Measurements from ENCODE around the gene SLX9. TPM values are rescaled to one million over a fixed set of nuclear protein-coding genes. Genes with fewer than 3 reads are reported as not detected.

SLX9 gene
- total and polyA plus RNA-seq, 2 donors (not counting 1 experiment from before 2014, with no cell fraction given): 11.7 to 15.9 TPM

DNA sequence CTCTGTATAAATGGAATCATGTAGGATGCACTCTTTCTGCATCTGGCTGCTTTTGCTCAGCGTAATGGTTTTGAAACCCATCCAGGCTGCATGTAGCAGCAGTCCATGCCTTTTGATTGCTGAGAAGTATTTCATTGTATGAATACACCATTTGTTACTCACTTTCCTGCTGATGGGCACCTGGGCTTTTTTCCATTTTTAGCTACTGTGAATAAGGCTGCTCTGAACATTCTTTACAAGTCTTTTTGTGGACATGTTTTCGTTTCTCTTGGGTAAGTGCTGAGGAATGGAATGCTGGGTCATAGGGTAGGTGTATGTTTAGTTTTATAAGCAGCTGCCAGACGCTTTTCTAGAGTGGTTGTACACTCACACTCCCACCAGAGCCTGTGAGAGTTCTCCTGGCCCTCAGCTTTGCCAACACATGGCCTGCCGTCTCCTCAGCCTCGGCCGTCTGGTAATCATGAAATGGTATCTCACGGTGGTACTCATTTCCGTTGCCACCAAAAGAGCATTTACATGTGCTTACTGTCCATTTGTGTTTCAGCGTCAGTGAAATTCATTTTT is 22.7 kb downstream of the SLX9 start:
- Histone ChIP-seq H3K79me2 (ENCODE audit: control insufficient read depth, insufficient read depth, low read length) (peaks cover 59% of the 10 kb centered on the region), H3K36me3 (replicated peaks in 1 of 2; ENCODE audit: control extremely low read depth in 1 of 2, control insufficient read depth in 1 of 2, extremely low read depth in 1 of 2, insufficient read depth in 2 of 2, low read length in 1 of 2) (peaks cover 0 to 44% of the 10 kb centered on the region in 2 experiments), H3K27me3 (replicated peaks in 1 of 4; ENCODE audit: control extremely low read depth in 1 of 4, control insufficient read depth in 3 of 4, insufficient read depth in 4 of 4, low read length in 3 of 4) (no peaks in the 10 kb centered on the region), H3K9ac (ENCODE audit: low read length) (no peak overlapping the region), H2AFZ (ENCODE audit: insufficient read depth, low read depth, low read length, poor library complexity, severe bottlenecking) (no peak overlapping the region), H3K4me2 (replicated peaks; ENCODE audit: low read depth, low read length, poor library complexity, severe bottlenecking) (no peak overlapping the region), H3K27ac (ENCODE audit: low read length in 2 of 2) (no peak overlapping the region), H3K4me3 (ENCODE audit: control extremely low read depth in 1 of 5, extremely low read depth in 1 of 5, insufficient read depth in 1 of 5, low read depth in 2 of 5, low read length in 4 of 5) (no peak overlapping the region), H4K20me1 (ENCODE audit: control insufficient read depth, insufficient read depth, low read length, poor library complexity, severe bottlenecking) (peaks cover 53% of the 10 kb centered on the region), H3K9me3 (ENCODE audit: control extremely low read depth in 1 of 3, control insufficient read depth in 2 of 3, insufficient read depth in 1 of 3, low read length in 2 of 3) (peaks cover 0 to 4% (median 0%) of the 10 kb centered on the region in 3 donors), H3K4me1 (ENCODE audit: control insufficient read depth in 2 of 2, insufficient read depth in 2 of 2, low read length in 2 of 2) (peaks cover 14 to 15% of the 10 kb centered on the region in 2 donors)
- no peak overlapping the region for H3K4me3 Mint-ChIP-seq
- no peak overlapping the region for H3K27ac Mint-ChIP-seq
- no peak for TF ChIP-seq EZH2 (IDR thresholded peaks at IDR 0.05; ENCODE audit: borderline replicate concordance, insufficient read depth, low read depth, low read length, poor library complexity, severe bottlenecking)
- TF ChIP-seq, protein P1, sequence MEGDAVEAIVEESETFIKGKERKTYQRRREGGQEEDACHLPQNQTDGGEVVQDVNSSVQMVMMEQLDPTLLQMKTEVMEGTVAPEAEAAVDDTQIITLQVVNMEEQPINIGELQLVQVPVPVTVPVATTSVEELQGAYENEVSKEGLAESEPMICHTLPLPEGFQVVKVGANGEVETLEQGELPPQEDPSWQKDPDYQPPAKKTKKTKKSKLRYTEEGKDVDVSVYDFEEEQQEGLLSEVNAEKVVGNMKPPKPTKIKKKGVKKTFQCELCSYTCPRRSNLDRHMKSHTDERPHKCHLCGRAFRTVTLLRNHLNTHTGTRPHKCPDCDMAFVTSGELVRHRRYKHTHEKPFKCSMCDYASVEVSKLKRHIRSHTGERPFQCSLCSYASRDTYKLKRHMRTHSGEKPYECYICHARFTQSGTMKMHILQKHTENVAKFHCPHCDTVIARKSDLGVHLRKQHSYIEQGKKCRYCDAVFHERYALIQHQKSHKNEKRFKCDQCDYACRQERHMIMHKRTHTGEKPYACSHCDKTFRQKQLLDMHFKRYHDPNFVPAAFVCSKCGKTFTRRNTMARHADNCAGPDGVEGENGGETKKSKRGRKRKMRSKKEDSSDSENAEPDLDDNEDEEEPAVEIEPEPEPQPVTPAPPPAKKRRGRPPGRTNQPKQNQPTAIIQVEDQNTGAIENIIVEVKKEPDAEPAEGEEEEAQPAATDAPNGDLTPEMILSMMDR (IDR thresholded peaks at IDR 0.05): no peak
- H3K4me1 Mint-ChIP-seq: peaks cover 15% of the 10 kb centered on the region
- H3K27me3 Mint-ChIP-seq: no peaks in the 10 kb centered on the region
- intact Hi-C loops (cut with micrococcal nuclease): no loop called here
- 91% methylated on average over 9 of the region's 9 CpGs for WGBS (ENCODE audit: insufficient coverage)
- no peaks in the 10 kb centered on the region for H3K9me3 Mint-ChIP-seq (ENCODE audit: insufficient read depth)
- DNase-seq: no peak
- ChIA-PET CTCF (interaction anchor here (1.2 to 9.6 kb wide), 4 partner anchors 12 to 176 kb away, joined by 3 to 62 read pairs (median 14); no protein-coding TSS in a partner anchor), POLR2A (no interaction called here)
- ATAC-seq (ENCODE audit: low read depth): no peak

- TF ChIP-seq EZH2 (IDR thresholded peaks at IDR 0.05; ENCODE audit: borderline replicate concordance, insufficient read depth, low read depth, low read length, poor library complexity, severe bottlenecking): no peak
- TF ChIP-seq, protein P1 (IDR thresholded peaks at IDR 0.05): no peak
- no peak for ATAC-seq (ENCODE audit: low read depth)
These were observed 24.6 kb downstream of the SLX9 start for GRCh38 chr21:44964381-44964780.

More at GRCh38 chr21:44964381-44964780, 24.6 kb downstream of the SLX9 start:
- peaks cover 16% of the 10 kb centered on the region for H3K4me1 Mint-ChIP-seq
- 100% methylated on average over 9 of the region's 12 CpGs for WGBS (ENCODE audit: insufficient coverage)
- ChIA-PET POLR2A (no interaction called here), CTCF (interaction anchor here (0.7 to 9.6 kb wide), 6 partner anchors 13 to 174 kb away, joined by 3 to 62 read pairs (median 8); no protein-coding TSS in a partner anchor)
- no peak overlapping the region for H3K27ac Mint-ChIP-seq
- intact Hi-C loops (cut with micrococcal nuclease): no loop called here
- Histone ChIP-seq H3K4me1 (ENCODE audit: control insufficient read depth in 2 of 2, insufficient read depth in 2 of 2, low read length in 2 of 2) (peaks cover 14 to 18% of the 10 kb centered on the region in 2 donors), H3K9ac (ENCODE audit: low read length) (no peak overlapping the region), H3K4me2 (replicated peaks; ENCODE audit: low read depth, low read length, poor library complexity, severe bottlenecking) (no peak overlapping the region), H4K20me1 (ENCODE audit: control insufficient read depth, insufficient read depth, low read length, poor library complexity, severe bottlenecking) (peaks cover 53% of the 10 kb centered on the region), H3K9me3 (ENCODE audit: control extremely low read depth in 1 of 3, control insufficient read depth in 2 of 3, insufficient read depth in 1 of 3, low read length in 2 of 3) (peaks cover 0 to 4% (median 0%) of the 10 kb centered on the region in 3 donors), H2AFZ (ENCODE audit: insufficient read depth, low read depth, low read length, poor library complexity, severe bottlenecking) (no peak overlapping the region), H3K27ac (ENCODE audit: low read length in 2 of 2) (no peak overlapping the region), H3K27me3 (replicated peaks in 1 of 4; ENCODE audit: control extremely low read depth in 1 of 4, control insufficient read depth in 3 of 4, insufficient read depth in 4 of 4, low read length in 3 of 4) (no peaks in the 10 kb centered on the region), H3K36me3 (replicated peaks in 1 of 2; ENCODE audit: control extremely low read depth in 1 of 2, control insufficient read depth in 1 of 2, extremely low read depth in 1 of 2, insufficient read depth in 2 of 2, low read length in 1 of 2) (peaks cover 0 to 46% of the 10 kb centered on the region in 2 experiments), H3K4me3 (ENCODE audit: control extremely low read depth in 1 of 5, extremely low read depth in 1 of 5, insufficient read depth in 1 of 5, low read depth in 2 of 5, low read length in 4 of 5) (no peak overlapping the region), H3K79me2 (ENCODE audit: control insufficient read depth, insufficient read depth, low read length) (peaks cover 45% of the 10 kb centered on the region)
- no peak for DNase-seq
- H3K9me3 Mint-ChIP-seq (ENCODE audit: insufficient read depth): no peaks in the 10 kb centered on the region
- no peak overlapping the region for H3K4me3 Mint-ChIP-seq
- H3K27me3 Mint-ChIP-seq: no peaks in the 10 kb centered on the region
